Lower leg skin (tissue), 4 donors: ENCODE measurements around the gene GADL1. TPM values are rescaled to one million over a fixed set of nuclear protein-coding genes. Genes with fewer than 3 reads are reported as not detected.

Experiments used
- DNase-seq, 2 donors: peaks; one replicate each; pipeline ENCODE4 v3.0.0-alpha.2; 2019; ENCODE audit warnings: low spot score in 2 of 2
- H3K4me3 ChIP-seq: fragments of 200-600 bp; sonication (generic); 2 replicates; pipeline ENCODE4 v1.5.1; 2017; ENCODE audit warnings: mild to moderate bottlenecking, low read depth; ENCODE audit not compliant: poor library complexity, severe bottlenecking
- CTCF ChIP-seq, 3 donors: fragments of 450-650 bp; IDR thresholded peaks; one replicate each; pipeline ENCODE4 v1.5.1; 2016; ENCODE audit warnings: antibody characterized with exemption in 3 of 3, mild to moderate bottlenecking in 3 of 3, moderate library complexity in 2 of 3
- POLR2A ChIP-seq, 2 donors: fragments of 450-650 bp; IDR thresholded peaks; one replicate each; pipeline ENCODE4 v1.6.1; 2016 to 2017; ENCODE audit warnings: antibody characterized with exemption in 2 of 2, mild to moderate bottlenecking in 1 of 2, moderate library complexity in 1 of 2
- WGBS, 2 donors: methylation state at CpG; one replicate each; pipeline ENCODE4 v1.1.5; 2018; 5-methylcytosine and 5-hydroxymethylcytosine counted together
- intact Hi-C: fragments of 100-400 bp; cut with DNase I; formaldehyde crosslinking; loops from one replicate; pipeline ENCODE4 v1.15.0; 2023; ENCODE audit warnings: low total_unique reads
- total RNA-seq, 4 donors: library from RNA; depleted of rRNA; stranded (reverse); fragments of >200 nt; gene quantifications; one replicate each; pipeline ENCODE4 v1.1.0, GENCODE V29; 2016

Gene GADL1
- total RNA-seq, 4 donors from 2014 or later = not detected

GRCh38 chr3:30933478-30934207 is 39.2 kb upstream of the GADL1 start:
- no peak overlapping the region for H3K4me3 ChIP-seq
- 25 to 33% methylated on average over 5 of the region's 5 CpGs for WGBS, 2 donors
- no peak for DNase-seq
- TF ChIP-seq POLR2A (IDR thresholded peaks at IDR 0.05) (no peak), CTCF (IDR thresholded peaks at IDR 0.05) (no peak)
- intact Hi-C loops = no loop called here

- 40 to 64% methylated on average over 2 of the region's 2 CpGs for WGBS, 2 donors
- TF ChIP-seq CTCF (IDR thresholded peaks at IDR 0.05) (no peak), POLR2A (IDR thresholded peaks at IDR 0.05) (no peak)
- DNase-seq = no peak
- intact Hi-C loops = no loop called here
- no peak overlapping the region for H3K4me3 ChIP-seq
These were observed 38.1 kb upstream of the GADL1 start for GRCh38 chr3:30932513-30933098.

GRCh38 chr3:30924763-30925162 is 30.3 kb upstream of the GADL1 start:
- intact Hi-C loops = no loop called here
- DNase-seq = no peak
- WGBS, 2 donors = 85 to 91% methylated on average over 7 of the region's 7 CpGs

GRCh38 chr3:30919564-30919963 is 25.1 kb upstream of the GADL1 start:
- 92 to 95% methylated on average over 6 of the region's 6 CpGs for WGBS, 2 donors
- intact Hi-C loops = loop anchor here (2.0 kb wide), 1 partner anchor 675 kb away; no protein-coding TSS in a partner anchor
- no peak overlapping the region for H3K4me3 ChIP-seq
- TF ChIP-seq POLR2A (IDR thresholded peaks at IDR 0.05) (no peak), CTCF (IDR thresholded peaks at IDR 0.05) (no peak)
- DNase-seq = no peak

More at GRCh38 chr3:30924763-30925162, 30.3 kb upstream of the GADL1 start:
- no peak overlapping the region for H3K4me3 ChIP-seq
- TF ChIP-seq POLR2A (IDR thresholded peaks at IDR 0.05) (no peak), CTCF (IDR thresholded peaks at IDR 0.05) (no peak)

- no peak for DNase-seq
- H3K4me3 ChIP-seq = no peak overlapping the region
- 92 to 97% methylated on average over 1 of the region's 1 CpG for WGBS, 2 donors
- TF ChIP-seq CTCF (IDR thresholded peaks at IDR 0.05) (no peak), POLR2A (IDR thresholded peaks at IDR 0.05) (no peak)
- intact Hi-C loops = loop anchor here (2.0 kb wide), 1 partner anchor 676 kb away; no protein-coding TSS in a partner anchor
These were observed 24.3 kb upstream of the GADL1 start for GRCh38 chr3:30918761-30919160.
